ENCODE measurements around the gene SRPK2.

The SRPK2 gene

DNA sequence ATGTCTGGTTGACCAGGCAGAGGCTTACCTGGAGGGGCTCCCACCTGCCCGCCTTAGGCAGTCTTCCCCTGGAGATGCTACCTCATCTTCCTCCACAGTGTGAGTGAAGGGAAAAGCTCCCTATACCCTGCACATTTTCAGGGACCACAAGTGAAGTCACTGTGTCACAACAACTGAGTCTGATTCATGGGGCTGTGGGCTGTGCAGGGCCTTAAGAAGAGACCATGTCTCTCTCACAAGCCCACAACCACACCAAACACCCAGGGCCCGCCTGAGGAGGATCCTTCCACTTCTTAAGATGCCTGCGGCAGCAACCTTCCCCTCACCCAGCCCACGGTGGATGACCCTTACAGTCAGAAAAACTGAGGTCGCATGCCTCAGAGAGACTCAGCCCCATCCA is 256.4 kb downstream of the SRPK2 start:
- no peak overlapping the region for H2AFZ ChIP-seq (ENCODE audit: low read length)
- H3F3A ChIP-seq (ENCODE audit: insufficient read depth, low read length), result no peaks in the 10 kb centered on the region
- H3K36me3 ChIP-seq (ENCODE audit: insufficient read depth, low read length), result no peaks in the 10 kb centered on the region
- H3K9ac ChIP-seq (ENCODE audit: low read length), result no peak overlapping the region
- H3K4me3 ChIP-seq (ENCODE audit: low read depth, low read length, poor library complexity, severe bottlenecking), result no peak overlapping the region
- H3K27me3 ChIP-seq (ENCODE audit: insufficient read depth, low read length), result no peaks in the 10 kb centered on the region
- no peak overlapping the region for H3K27ac ChIP-seq (ENCODE audit: low read depth, low read length, poor library complexity, severe bottlenecking)
- no peaks in the 10 kb centered on the region for H3K9me2 ChIP-seq (ENCODE audit: low read depth, low read length)
- no peak overlapping the region for H3K4me2 ChIP-seq (ENCODE audit: low read length)
- H3K79me2 ChIP-seq (ENCODE audit: insufficient read depth, low read length), result no peaks in the 10 kb centered on the region
- H3K9me3 ChIP-seq (ENCODE audit: low read length), result no peaks in the 10 kb centered on the region
- peaks cover 8% of the 10 kb centered on the region for H3K4me1 ChIP-seq (ENCODE audit: insufficient read depth, low read length, severe bottlenecking)
- TF ChIP-seq EZH2 (IDR thresholded peaks at IDR 0.05; ENCODE audit: borderline replicate concordance, low read length), result no peak
- TF ChIP-seq, protein P1, sequence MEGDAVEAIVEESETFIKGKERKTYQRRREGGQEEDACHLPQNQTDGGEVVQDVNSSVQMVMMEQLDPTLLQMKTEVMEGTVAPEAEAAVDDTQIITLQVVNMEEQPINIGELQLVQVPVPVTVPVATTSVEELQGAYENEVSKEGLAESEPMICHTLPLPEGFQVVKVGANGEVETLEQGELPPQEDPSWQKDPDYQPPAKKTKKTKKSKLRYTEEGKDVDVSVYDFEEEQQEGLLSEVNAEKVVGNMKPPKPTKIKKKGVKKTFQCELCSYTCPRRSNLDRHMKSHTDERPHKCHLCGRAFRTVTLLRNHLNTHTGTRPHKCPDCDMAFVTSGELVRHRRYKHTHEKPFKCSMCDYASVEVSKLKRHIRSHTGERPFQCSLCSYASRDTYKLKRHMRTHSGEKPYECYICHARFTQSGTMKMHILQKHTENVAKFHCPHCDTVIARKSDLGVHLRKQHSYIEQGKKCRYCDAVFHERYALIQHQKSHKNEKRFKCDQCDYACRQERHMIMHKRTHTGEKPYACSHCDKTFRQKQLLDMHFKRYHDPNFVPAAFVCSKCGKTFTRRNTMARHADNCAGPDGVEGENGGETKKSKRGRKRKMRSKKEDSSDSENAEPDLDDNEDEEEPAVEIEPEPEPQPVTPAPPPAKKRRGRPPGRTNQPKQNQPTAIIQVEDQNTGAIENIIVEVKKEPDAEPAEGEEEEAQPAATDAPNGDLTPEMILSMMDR (IDR thresholded peaks at IDR 0.05; ENCODE audit: low read length), result no peak
- H4K20me1 ChIP-seq (ENCODE audit: insufficient read depth, low read length), result no peaks in the 10 kb centered on the region

DNA sequence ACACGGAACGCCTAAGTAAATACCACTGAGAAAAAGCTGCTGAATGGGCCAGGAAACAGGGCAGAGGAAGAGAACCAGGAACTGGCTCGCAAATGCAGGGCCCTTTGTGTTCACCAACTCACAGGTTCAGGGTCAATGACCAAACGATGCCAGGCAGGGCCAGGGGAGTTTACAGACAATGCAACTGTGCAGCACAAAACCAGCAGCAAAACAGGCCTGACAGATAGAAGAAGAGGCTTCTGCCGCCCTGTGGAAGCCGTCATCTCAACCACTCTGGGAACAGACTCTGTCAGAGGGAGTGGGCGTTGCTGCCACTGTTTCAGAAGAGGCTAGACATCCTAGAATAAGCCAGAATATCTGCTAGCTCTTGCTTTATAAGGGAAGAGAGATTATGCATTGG is 256.8 kb downstream of the SRPK2 start:
- Histone ChIP-seq H3K4me1 (ENCODE audit: insufficient read depth, low read length, severe bottlenecking) (peaks cover 12% of the 10 kb centered on the region), H3K4me2 (ENCODE audit: low read length) (no peak overlapping the region)
- TF ChIP-seq, protein P1 (IDR thresholded peaks at IDR 0.05; ENCODE audit: low read length), result no peak
- TF ChIP-seq EZH2 (IDR thresholded peaks at IDR 0.05; ENCODE audit: borderline replicate concordance, low read length), result no peak

DNA sequence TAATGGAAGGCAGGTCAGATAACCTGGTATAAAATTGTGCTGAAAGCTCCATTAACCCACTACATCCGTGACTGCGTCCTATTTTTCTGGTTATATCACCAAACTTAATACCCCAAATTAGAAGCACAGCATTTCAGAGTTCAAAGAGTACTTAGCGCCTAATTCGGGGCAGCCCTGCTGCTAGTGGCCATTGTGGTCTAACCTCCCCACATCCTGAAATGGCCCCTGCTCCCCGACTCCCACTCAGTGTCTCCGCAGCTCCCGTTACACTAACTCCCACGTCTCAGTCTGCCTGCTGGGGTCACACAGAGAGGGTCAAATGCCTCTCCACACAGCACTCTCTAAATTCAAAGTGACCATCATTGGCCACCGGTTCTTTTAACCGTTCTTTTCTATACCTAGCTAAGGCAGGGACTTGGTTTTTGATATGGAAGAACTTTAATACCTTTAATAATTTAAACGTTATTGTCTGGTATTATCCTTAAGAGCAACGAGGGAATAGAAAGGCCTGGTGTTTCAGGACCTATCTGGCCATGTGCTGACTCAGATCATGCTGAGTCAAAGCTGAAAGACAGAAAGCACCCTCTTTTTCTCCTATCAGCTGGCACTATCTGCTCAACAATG is 257.6 kb downstream of the SRPK2 start:
- TF ChIP-seq, protein P1 (IDR thresholded peaks at IDR 0.05; ENCODE audit: low read length), result no peak
- Histone ChIP-seq H3K9me3 (ENCODE audit: low read length) (no peaks in the 10 kb centered on the region), H3K79me2 (ENCODE audit: insufficient read depth, low read length) (no peaks in the 10 kb centered on the region), H3K9me2 (ENCODE audit: low read depth, low read length) (no peaks in the 10 kb centered on the region), H3K9ac (ENCODE audit: low read length) (no peak overlapping the region), H3K4me3 (ENCODE audit: low read depth, low read length, poor library complexity, severe bottlenecking) (no peak overlapping the region), H3K4me1 (ENCODE audit: insufficient read depth, low read length, severe bottlenecking) (peaks cover 16% of the 10 kb centered on the region), H3F3A (ENCODE audit: insufficient read depth, low read length) (no peaks in the 10 kb centered on the region), H2AFZ (ENCODE audit: low read length) (no peak overlapping the region), H3K4me2 (ENCODE audit: low read length) (no peak overlapping the region), H4K20me1 (ENCODE audit: insufficient read depth, low read length) (no peaks in the 10 kb centered on the region), H3K36me3 (ENCODE audit: insufficient read depth, low read length) (0 out of 2 replicates have a peak, but pooled peaks cover 1% of the 10 kb centered on the region), H3K27me3 (ENCODE audit: insufficient read depth, low read length) (no peaks in the 10 kb centered on the region), H3K27ac (ENCODE audit: low read depth, low read length, poor library complexity, severe bottlenecking) (no peak overlapping the region)

More for the DNA sequence above, 256.8 kb downstream of the SRPK2 start:
- Histone ChIP-seq H2AFZ (ENCODE audit: low read length) (no peak overlapping the region), H3K27ac (ENCODE audit: low read depth, low read length, poor library complexity, severe bottlenecking) (no peak overlapping the region), H3K79me2 (ENCODE audit: insufficient read depth, low read length) (no peaks in the 10 kb centered on the region), H4K20me1 (ENCODE audit: insufficient read depth, low read length) (no peaks in the 10 kb centered on the region), H3F3A (ENCODE audit: insufficient read depth, low read length) (no peaks in the 10 kb centered on the region), H3K27me3 (ENCODE audit: insufficient read depth, low read length) (no peaks in the 10 kb centered on the region), H3K4me3 (ENCODE audit: low read depth, low read length, poor library complexity, severe bottlenecking) (no peak overlapping the region), H3K9ac (ENCODE audit: low read length) (no peak overlapping the region), H3K9me3 (ENCODE audit: low read length) (no peaks in the 10 kb centered on the region), H3K9me2 (ENCODE audit: low read depth, low read length) (no peaks in the 10 kb centered on the region), H3K36me3 (ENCODE audit: insufficient read depth, low read length) (no peaks in the 10 kb centered on the region)

All from OCI-LY1 (cell line).